Hepatocyte (in vitro differentiated cells): ENCODE measurements around the gene RANBP1. TPM values are rescaled to one million over a fixed set of nuclear protein-coding genes. Genes with fewer than 3 reads are reported as not detected.

Experiments used
- DNase-seq: peaks from one replicate; pipeline ENCODE4 v3.0.0-alpha.2; 2016; ENCODE audit warnings: low spot score
- H2AFZ ChIP-seq: fragments of 200-600 bp; sonication (generic); 2 replicates; pipeline ENCODE4 v1.6.0; 2016; ENCODE audit warnings: antibody characterized with exemption, mild to moderate bottlenecking
- H3K27ac ChIP-seq: fragments of 200-600 bp; sonication (generic); 2 replicates; pipeline ENCODE4 v1.5.1; 2016; ENCODE audit warnings: mild to moderate bottlenecking
- H3K27me3 ChIP-seq: fragments of 200-600 bp; sonication (generic); 2 replicates; pipeline ENCODE4 v1.6.1; 2016
- H3K36me3 ChIP-seq: fragments of 200-600 bp; sonication (generic); replicated peaks from 2 replicates; pipeline ENCODE4 v1.5.1; 2016; ENCODE audit warnings: low read depth; ENCODE audit not compliant: insufficient read depth
- H3K4me1 ChIP-seq: fragments of 200-600 bp; sonication (generic); 2 replicates; pipeline ENCODE4 v1.5.1; 2016; ENCODE audit warnings: mild to moderate bottlenecking, moderate library complexity; ENCODE audit not compliant: insufficient read depth
- H3K4me2 ChIP-seq: fragments of 200-600 bp; sonication (generic); 2 replicates; pipeline ENCODE4 v1.6.0; 2016
- H3K4me3 ChIP-seq: fragments of 200-600 bp; sonication (generic); 2 replicates; pipeline ENCODE4 v1.5.1; 2016; ENCODE audit warnings: mild to moderate bottlenecking
- H3K79me2 ChIP-seq: fragments of 200-600 bp; sonication (generic); 2 replicates; pipeline ENCODE4 v1.6.0; 2017; ENCODE audit warnings: mild to moderate bottlenecking
- H3K9me2 ChIP-seq: fragments of 200-600 bp; sonication (generic); replicated peaks from 2 replicates; pipeline ENCODE4 v1.6.0; 2017; ENCODE audit warnings: mild to moderate bottlenecking; ENCODE audit not compliant: insufficient read depth
- H3K9me3 ChIP-seq: fragments of 200-600 bp; sonication (generic); 2 replicates; pipeline ENCODE4 v1.5.1; 2016; ENCODE audit warnings: low read depth, mild to moderate bottlenecking
- H4K20me1 ChIP-seq: fragments of 200-600 bp; sonication (generic); 2 replicates; pipeline ENCODE4 v1.6.0; 2016; ENCODE audit warnings: mild to moderate bottlenecking; ENCODE audit not compliant: insufficient read depth, poor library complexity, severe bottlenecking
- EZH2 ChIP-seq: fragments of 200-600 bp; sonication (generic); IDR thresholded peaks from 2 replicates; pipeline ENCODE4 v1.6.1; 2016; ENCODE audit warnings: antibody characterized with exemption, mild to moderate bottlenecking, borderline replicate concordance
- EZH2phosphoT487 ChIP-seq: fragments of 200-600 bp; sonication (generic); IDR thresholded peaks from one replicate; pipeline ENCODE4 v1.6.1; 2018; ENCODE audit warnings: antibody characterized with exemption, mild to moderate bottlenecking, low read depth, moderate library complexity; ENCODE audit not compliant: unreplicated experiment, severe bottlenecking
- WGBS: methylation state at CpG from one replicate; pipeline ENCODE4 v1.1.6; 2016; ENCODE audit warnings: low lambda C conversion rate; ENCODE audit errors: missing lambda C conversion rate; 5-methylcytosine and 5-hydroxymethylcytosine counted together
- polyA plus RNA-seq: library from polyadenylated mRNA; unstranded; fragments of >200 nt; fragmentation: Nextera tagmentation; extraction: Ambion mirVana; gene quantifications from 2 replicates; pipeline ENCODE4 v1.2.1, GENCODE V29; 2016
- total RNA-seq: library from RNA; depleted of rRNA; stranded (reverse); fragments of >200 nt; gene quantifications from 2 replicates; pipeline ENCODE4 v1.2.3, GENCODE V29; 2014
- TF ChIP-seq, protein P1 (sequence below): fragments of 200-600 bp; sonication (generic); IDR thresholded peaks from 2 replicates; pipeline ENCODE4 v1.5.1; 2016; ENCODE audit warnings: antibody characterized with exemption, mild to moderate bottlenecking; ENCODE audit not compliant: poor library complexity

The RANBP1 gene
- total and polyA plus RNA-seq, 2 experiments from 2014 or later, result 189 to 227 TPM

GRCh38 chr22:20087319-20088262, 28.3 kb upstream of the RANBP1 start:
- H4K20me1 ChIP-seq, result peaks cover 38% of the 10 kb centered on the region
- no peak for DNase-seq
- TF ChIP-seq EZH2phosphoT487 (no peak), EZH2 (no peak)
- TF ChIP-seq, protein P1, sequence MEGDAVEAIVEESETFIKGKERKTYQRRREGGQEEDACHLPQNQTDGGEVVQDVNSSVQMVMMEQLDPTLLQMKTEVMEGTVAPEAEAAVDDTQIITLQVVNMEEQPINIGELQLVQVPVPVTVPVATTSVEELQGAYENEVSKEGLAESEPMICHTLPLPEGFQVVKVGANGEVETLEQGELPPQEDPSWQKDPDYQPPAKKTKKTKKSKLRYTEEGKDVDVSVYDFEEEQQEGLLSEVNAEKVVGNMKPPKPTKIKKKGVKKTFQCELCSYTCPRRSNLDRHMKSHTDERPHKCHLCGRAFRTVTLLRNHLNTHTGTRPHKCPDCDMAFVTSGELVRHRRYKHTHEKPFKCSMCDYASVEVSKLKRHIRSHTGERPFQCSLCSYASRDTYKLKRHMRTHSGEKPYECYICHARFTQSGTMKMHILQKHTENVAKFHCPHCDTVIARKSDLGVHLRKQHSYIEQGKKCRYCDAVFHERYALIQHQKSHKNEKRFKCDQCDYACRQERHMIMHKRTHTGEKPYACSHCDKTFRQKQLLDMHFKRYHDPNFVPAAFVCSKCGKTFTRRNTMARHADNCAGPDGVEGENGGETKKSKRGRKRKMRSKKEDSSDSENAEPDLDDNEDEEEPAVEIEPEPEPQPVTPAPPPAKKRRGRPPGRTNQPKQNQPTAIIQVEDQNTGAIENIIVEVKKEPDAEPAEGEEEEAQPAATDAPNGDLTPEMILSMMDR, result no peak
- H3K79me2 ChIP-seq, result peaks cover 55% of the 10 kb centered on the region
- no peaks in the 10 kb centered on the region for H3K36me3 ChIP-seq
- H3K4me3 ChIP-seq, result no peak overlapping the region
- no peak overlapping the region for H3K4me2 ChIP-seq
- H2AFZ ChIP-seq, result no peak overlapping the region
- no peaks in the 10 kb centered on the region for H3K9me3 ChIP-seq
- WGBS, result 96% methylated on average over 14 of the region's 14 CpGs
- peaks cover 8% of the 10 kb centered on the region for H3K4me1 ChIP-seq
- no peak overlapping the region for H3K27ac ChIP-seq
- no peaks in the 10 kb centered on the region for H3K27me3 ChIP-seq
- no peaks in the 10 kb centered on the region for H3K9me2 ChIP-seq

- DNase-seq, result no peak
- H2AFZ ChIP-seq, result no peak overlapping the region
- no peaks in the 10 kb centered on the region for H3K9me2 ChIP-seq
- H3K36me3 ChIP-seq, result no peaks in the 10 kb centered on the region
- WGBS, result 96% methylated on average over 8 of the region's 8 CpGs
- no peaks in the 10 kb centered on the region for H3K27me3 ChIP-seq
- peaks cover 49% of the 10 kb centered on the region for H3K79me2 ChIP-seq
- peaks cover 31% of the 10 kb centered on the region for H4K20me1 ChIP-seq
- H3K4me3 ChIP-seq, result no peak overlapping the region
- no peak overlapping the region for H3K4me2 ChIP-seq
- peaks cover 8% of the 10 kb centered on the region for H3K4me1 ChIP-seq
- H3K27ac ChIP-seq, result no peak overlapping the region
- TF ChIP-seq EZH2phosphoT487, result no peak
- no peaks in the 10 kb centered on the region for H3K9me3 ChIP-seq
Observed at GRCh38 chr22:20088263-20088648, 27.6 kb upstream of the RANBP1 start.

GRCh38 chr22:20089226-20089976, 26.5 kb upstream of the RANBP1 start:
- H3K79me2 ChIP-seq, result peaks cover 37% of the 10 kb centered on the region
- no peak overlapping the region for H3K4me2 ChIP-seq
- no peak for DNase-seq
- peaks cover 20% of the 10 kb centered on the region for H4K20me1 ChIP-seq
- H2AFZ ChIP-seq, result no peak overlapping the region
- 94% methylated on average over 17 of the region's 17 CpGs for WGBS
- H3K4me3 ChIP-seq, result no peak overlapping the region
- H3K9me3 ChIP-seq, result no peaks in the 10 kb centered on the region
- no peaks in the 10 kb centered on the region for H3K36me3 ChIP-seq
- no peaks in the 10 kb centered on the region for H3K9me2 ChIP-seq
- H3K27me3 ChIP-seq, result no peaks in the 10 kb centered on the region
- TF ChIP-seq EZH2phosphoT487, result no peak
- TF ChIP-seq EZH2, result no peak
- TF ChIP-seq, protein P1, result no peak
- H3K4me1 ChIP-seq, result peaks cover 8% of the 10 kb centered on the region
- no peak overlapping the region for H3K27ac ChIP-seq
